ENCODE measurements around the gene SCARF1. TPM values are rescaled to one million over a fixed set of nuclear protein-coding genes. Genes with fewer than 3 reads are reported as not detected.

The SCARF1 gene
- total and polyA plus RNA-seq, 5 donors from 2014 or later = 0.49 to 1.5 TPM; not detected in 3

GRCh38 chr17:1646199-1646875 is 805 bp upstream of the SCARF1 start:
- H3K27me3 ChIP-seq (ENCODE audit: control insufficient read depth, insufficient read depth, low read length) = no peaks in the 10 kb centered on the region
- DNase-seq (no peak), ATAC-seq (ENCODE audit: low read depth in 2 of 2) (no peak)
- H3K9me3 ChIP-seq (ENCODE audit: control insufficient read depth in 2 of 2, low read length in 2 of 2) = no peaks in the 10 kb centered on the region
- peaks cover 35% of the 10 kb centered on the region for H3K4me1 ChIP-seq (ENCODE audit: control insufficient read depth, insufficient read depth, low read length, poor library complexity, severe bottlenecking)
- peaks cover 9% of the 10 kb centered on the region for H3K36me3 ChIP-seq (ENCODE audit: control insufficient read depth, insufficient read depth, low read length)
- H3K4me3 ChIP-seq (ENCODE audit: low read depth, low read length) = no peak overlapping the region
- no peak overlapping the region for H3K27ac ChIP-seq (ENCODE audit: insufficient read depth, low read length, poor library complexity, severe bottlenecking)
- H3K4me1 Mint-ChIP-seq = peaks cover 0 to 15% (median 4%) of the 10 kb centered on the region in 4 donors
- no peak overlapping the region for H3K27ac Mint-ChIP-seq
- peaks cover 0 to 3% (median 0%) of the 10 kb centered on the region in 7 donors for H3K9me3 Mint-ChIP-seq
- no peaks in the 10 kb centered on the region for H3K27me3 Mint-ChIP-seq
- H3K36me3 Mint-ChIP-seq = no peaks in the 10 kb centered on the region
- peak overlapping the region in 3 of 4 donors; percentile 15 to 66 (median 56) for H3K4me3 Mint-ChIP-seq

- no peaks in the 10 kb centered on the region for H3K27me3 ChIP-seq (ENCODE audit: control insufficient read depth, insufficient read depth, low read length)
- Mint-ChIP-seq H3K9me3 (peaks cover 0 to 3% (median 0%) of the 10 kb centered on the region in 7 donors), H3K27ac (peak overlapping the region in 1 of 3 donors; percentile 69), H3K4me1 (peaks cover 0 to 15% (median 4%) of the 10 kb centered on the region in 4 donors), H3K36me3 (no peaks in the 10 kb centered on the region), H3K27me3 (no peaks in the 10 kb centered on the region), H3K4me3 (peak overlapping the region; percentile 85 to 90 (median 88))
- DNase-seq (peak in 1 of 3 donors; percentile 44), ATAC-seq (ENCODE audit: low read depth in 2 of 2) (no peak)
- no peaks in the 10 kb centered on the region for H3K9me3 ChIP-seq (ENCODE audit: control insufficient read depth in 2 of 2, low read length in 2 of 2)
- peak overlapping the region; percentile 51 for H3K4me3 ChIP-seq (ENCODE audit: low read depth, low read length)
- H3K36me3 ChIP-seq (ENCODE audit: control insufficient read depth, insufficient read depth, low read length) = no peaks in the 10 kb centered on the region
- no peak overlapping the region for H3K27ac ChIP-seq (ENCODE audit: insufficient read depth, low read length, poor library complexity, severe bottlenecking)
- peaks cover 30% of the 10 kb centered on the region for H3K4me1 ChIP-seq (ENCODE audit: control insufficient read depth, insufficient read depth, low read length, poor library complexity, severe bottlenecking)
Measured at GRCh38 chr17:1644493-1645206, 882 bp downstream of the SCARF1 start.

- Histone ChIP-seq H3K9me3 (ENCODE audit: control insufficient read depth in 2 of 2, low read length in 2 of 2) (no peaks in the 10 kb centered on the region), H3K27ac (ENCODE audit: insufficient read depth, low read length, poor library complexity, severe bottlenecking) (no peak overlapping the region), H3K36me3 (ENCODE audit: control insufficient read depth, insufficient read depth, low read length) (no peaks in the 10 kb centered on the region), H3K4me3 (ENCODE audit: low read depth, low read length) (peak overlapping the region; percentile 51), H3K4me1 (ENCODE audit: control insufficient read depth, insufficient read depth, low read length, poor library complexity, severe bottlenecking) (peaks cover 26% of the 10 kb centered on the region), H3K27me3 (ENCODE audit: control insufficient read depth, insufficient read depth, low read length) (no peaks in the 10 kb centered on the region)
- Mint-ChIP-seq H3K27ac (peak overlapping the region in 1 of 3 donors; percentile 69), H3K27me3 (no peaks in the 10 kb centered on the region), H3K4me1 (peaks cover 0 to 15% (median 4%) of the 10 kb centered on the region in 4 donors), H3K9me3 (peaks cover 0 to 3% (median 0%) of the 10 kb centered on the region in 7 donors), H3K36me3 (no peaks in the 10 kb centered on the region), H3K4me3 (peak overlapping the region; percentile 85 to 90 (median 88))
- ATAC-seq (ENCODE audit: low read depth in 2 of 2) = no peak
- no peak for DNase-seq
Measured at GRCh38 chr17:1643999-1644492, 1.5 kb downstream of the SCARF1 start.

- Histone ChIP-seq H3K27ac (ENCODE audit: insufficient read depth, low read length, poor library complexity, severe bottlenecking) (no peak overlapping the region), H3K4me3 (ENCODE audit: low read depth, low read length) (no peak overlapping the region), H3K27me3 (ENCODE audit: control insufficient read depth, insufficient read depth, low read length) (no peaks in the 10 kb centered on the region), H3K9me3 (ENCODE audit: control insufficient read depth in 2 of 2, low read length in 2 of 2) (no peaks in the 10 kb centered on the region), H3K36me3 (ENCODE audit: control insufficient read depth, insufficient read depth, low read length) (no peaks in the 10 kb centered on the region), H3K4me1 (ENCODE audit: control insufficient read depth, insufficient read depth, low read length, poor library complexity, severe bottlenecking) (peaks cover 22% of the 10 kb centered on the region)
- Mint-ChIP-seq H3K4me1 (peaks cover 0 to 15% (median 4%) of the 10 kb centered on the region in 4 donors), H3K36me3 (no peaks in the 10 kb centered on the region), H3K27me3 (no peaks in the 10 kb centered on the region), H3K9me3 (peaks cover 0 to 3% (median 0%) of the 10 kb centered on the region in 7 donors), H3K27ac (no peak overlapping the region), H3K4me3 (peak overlapping the region in 2 of 4 donors; percentile 87 to 90)
- peak; percentile 51 to 79 (median 72) for DNase-seq
- peak; percentile 51 to 62 for ATAC-seq (ENCODE audit: low read depth in 2 of 2)
Measured at GRCh38 chr17:1643293-1643998, 2.1 kb downstream of the SCARF1 start.

GRCh38 chr17:1641065-1641403 is 4.5 kb downstream of the SCARF1 start:
- H3K27ac ChIP-seq (ENCODE audit: insufficient read depth, low read length, poor library complexity, severe bottlenecking) = no peak overlapping the region
- Mint-ChIP-seq H3K27ac (peak overlapping the region in 1 of 3 donors; percentile 25), H3K4me1 (peaks cover 0 to 12% (median 3%) of the 10 kb centered on the region in 4 donors), H3K27me3 (no peaks in the 10 kb centered on the region), H3K9me3 (peaks cover 0 to 3% (median 0%) of the 10 kb centered on the region in 7 donors), H3K4me3 (peak overlapping the region in 1 of 4 donors; percentile 46), H3K36me3 (no peaks in the 10 kb centered on the region)
- ATAC-seq (ENCODE audit: low read depth in 2 of 2) (no peak), DNase-seq (no peak)
- H3K9me3 ChIP-seq (ENCODE audit: control insufficient read depth in 2 of 2, low read length in 2 of 2) = no peaks in the 10 kb centered on the region
- H3K36me3 ChIP-seq (ENCODE audit: control insufficient read depth, insufficient read depth, low read length) = no peaks in the 10 kb centered on the region
- H3K27me3 ChIP-seq (ENCODE audit: control insufficient read depth, insufficient read depth, low read length) = no peaks in the 10 kb centered on the region
- peaks cover 16% of the 10 kb centered on the region for H3K4me1 ChIP-seq (ENCODE audit: control insufficient read depth, insufficient read depth, low read length, poor library complexity, severe bottlenecking)
- no peak overlapping the region for H3K4me3 ChIP-seq (ENCODE audit: low read depth, low read length)

GRCh38 chr17:1640329-1641064 is 5.0 kb downstream of the SCARF1 start:
- no peak overlapping the region for H3K27ac Mint-ChIP-seq
- no peaks in the 10 kb centered on the region for H3K9me3 ChIP-seq (ENCODE audit: control insufficient read depth in 2 of 2, low read length in 2 of 2)
- no peaks in the 10 kb centered on the region for H3K27me3 ChIP-seq (ENCODE audit: control insufficient read depth, insufficient read depth, low read length)
- peaks cover 16% of the 10 kb centered on the region for H3K4me1 ChIP-seq (ENCODE audit: control insufficient read depth, insufficient read depth, low read length, poor library complexity, severe bottlenecking)
- no peak overlapping the region for H3K27ac ChIP-seq (ENCODE audit: insufficient read depth, low read length, poor library complexity, severe bottlenecking)
- no peaks in the 10 kb centered on the region for H3K36me3 ChIP-seq (ENCODE audit: control insufficient read depth, insufficient read depth, low read length)
- no peak for DNase-seq
- H3K9me3 Mint-ChIP-seq = peaks cover 0 to 3% (median 0%) of the 10 kb centered on the region in 7 donors
- no peaks in the 10 kb centered on the region for H3K36me3 Mint-ChIP-seq
- ATAC-seq (ENCODE audit: low read depth in 2 of 2) = no peak
- H3K4me3 ChIP-seq (ENCODE audit: low read depth, low read length) = no peak overlapping the region
- no peaks in the 10 kb centered on the region for H3K27me3 Mint-ChIP-seq
- H3K4me1 Mint-ChIP-seq = peaks cover 0 to 11% (median under 1%) of the 10 kb centered on the region in 4 donors
- H3K4me3 Mint-ChIP-seq = no peak overlapping the region

Measured in CD4-positive, CD25-positive, alpha-beta regulatory T cell (primary cell).